ENCODE measurements around the gene TMEM18.

Gene TMEM18

DNA sequence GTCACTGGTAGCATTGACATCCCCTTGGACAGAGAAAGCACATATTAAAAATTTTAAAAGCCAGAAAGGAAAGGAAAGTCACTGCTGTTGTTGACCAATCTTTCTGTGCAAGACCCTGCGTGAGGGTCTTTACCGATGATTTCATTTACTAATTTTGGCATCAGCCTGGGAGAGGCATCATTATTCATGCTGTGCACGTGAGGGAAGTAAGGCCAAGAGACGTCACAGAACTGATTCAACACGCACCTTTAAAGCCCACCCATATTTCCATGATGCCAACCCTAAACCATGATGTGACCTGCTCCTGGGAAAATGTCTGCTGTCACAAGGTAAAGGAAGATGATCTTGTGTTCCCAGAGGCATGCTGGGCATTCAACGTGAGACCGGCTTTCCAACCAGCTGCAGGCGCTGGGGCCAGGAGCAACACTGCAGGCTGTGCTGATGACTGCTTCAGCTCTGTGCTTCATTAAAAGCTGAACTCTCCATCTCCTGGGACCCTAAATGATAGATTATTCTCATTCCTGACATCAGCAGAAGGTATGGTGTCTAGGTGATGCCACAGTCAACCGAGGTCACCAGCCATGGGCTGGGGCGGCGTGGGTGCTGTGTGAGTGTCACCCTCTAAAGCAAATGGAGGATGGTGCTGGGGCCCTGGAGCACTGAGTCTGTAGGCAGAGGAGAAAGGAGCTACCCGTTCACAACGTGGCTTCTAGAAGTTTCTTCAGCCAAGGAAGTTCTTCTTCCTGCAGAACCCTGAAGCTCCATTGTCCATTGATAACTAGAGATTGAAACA lies 53.9 kb downstream of the TMEM18 start:
- in situ Hi-C loops (cut with MboI; ENCODE audit: low sequenced_read_pairs): no loop called here

DNA sequence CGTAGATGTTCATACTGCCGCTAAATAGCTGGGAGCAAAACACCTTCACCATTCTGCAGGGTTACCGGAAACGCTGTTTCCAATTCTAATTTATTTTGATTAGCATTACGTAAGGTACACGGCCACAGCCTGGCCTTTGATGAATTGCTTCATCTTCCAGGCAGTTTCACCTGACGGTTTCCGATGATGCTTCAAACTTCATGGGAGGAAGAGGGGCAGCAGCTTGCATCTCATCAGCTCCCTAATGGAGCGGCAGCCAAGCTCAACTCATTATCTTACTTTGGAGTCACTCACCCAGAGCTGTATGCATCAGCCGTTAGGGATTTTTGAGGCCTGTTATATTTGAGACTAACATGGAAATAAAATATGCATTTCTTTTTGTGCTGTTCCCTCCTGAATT lies 54.8 kb downstream of the TMEM18 start:
- in situ Hi-C loops (cut with MboI; ENCODE audit: low sequenced_read_pairs): no loop called here

DNA sequence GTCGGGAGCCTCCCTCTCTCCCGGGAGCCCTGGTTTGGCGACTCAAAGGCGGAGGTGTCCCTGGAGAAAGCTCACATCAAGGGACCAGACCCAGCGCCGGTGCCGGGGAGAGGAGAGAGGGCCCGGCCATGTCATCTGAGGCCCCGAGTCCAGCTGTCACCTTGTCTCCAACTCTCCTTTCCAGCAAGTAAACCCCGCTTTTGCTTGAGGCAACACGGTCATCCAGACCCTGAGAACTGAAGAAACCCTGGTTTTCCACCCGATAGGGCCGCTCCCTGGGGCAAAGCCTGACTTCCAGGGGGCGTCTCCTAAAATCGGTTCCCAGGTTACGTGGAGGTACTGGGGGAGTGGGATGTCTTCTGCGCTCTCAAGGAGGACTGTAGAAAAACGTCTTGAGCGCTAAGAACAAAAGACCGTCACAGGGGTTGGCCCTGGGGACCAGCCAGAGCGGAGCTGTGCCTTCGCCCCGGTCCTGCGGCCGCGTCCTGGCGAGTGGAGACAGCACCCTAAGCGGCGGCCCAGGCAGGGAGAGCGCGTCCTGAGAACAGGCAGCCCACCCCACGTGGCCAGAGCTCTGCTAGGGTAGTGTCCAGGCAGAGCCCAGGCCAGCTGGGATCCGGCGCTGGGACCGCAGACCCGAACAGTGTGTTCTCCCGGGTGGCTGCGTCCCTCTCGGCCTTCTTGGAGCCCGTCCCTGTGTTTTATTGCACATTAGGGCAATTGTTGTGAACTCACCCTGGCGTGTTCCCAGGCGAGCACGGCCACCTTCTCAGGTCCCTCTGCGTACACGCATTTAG lies 55.7 kb downstream of the TMEM18 start:
- in situ Hi-C loops (cut with MboI; ENCODE audit: low sequenced_read_pairs): no loop called here

GRCh38 chr2:620471-621302 lies 56.5 kb downstream of the TMEM18 start:
- in situ Hi-C loops (cut with MboI; ENCODE audit: low sequenced_read_pairs): no loop called here

DNA sequence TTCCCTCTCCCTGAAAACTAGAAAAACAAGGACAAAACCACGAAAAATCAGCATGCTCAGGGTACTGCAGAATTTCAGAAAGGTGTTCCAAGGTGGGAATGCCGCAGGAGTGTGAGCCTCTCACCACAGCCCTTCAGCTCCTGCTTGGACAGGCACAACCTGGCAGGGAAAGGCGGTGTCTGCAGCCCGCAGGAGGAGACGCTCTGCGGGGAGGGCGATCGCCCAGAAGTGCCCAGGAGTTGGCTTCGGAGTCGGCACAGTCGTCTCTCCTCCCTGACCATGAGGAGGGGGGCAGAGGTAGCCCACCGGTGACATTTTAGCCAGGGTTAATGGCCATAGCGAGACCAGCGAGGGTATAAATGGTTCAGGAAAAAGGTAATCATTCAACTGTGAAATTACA lies 57.2 kb downstream of the TMEM18 start:
- in situ Hi-C loops (cut with MboI; ENCODE audit: low sequenced_read_pairs): no loop called here

DNA sequence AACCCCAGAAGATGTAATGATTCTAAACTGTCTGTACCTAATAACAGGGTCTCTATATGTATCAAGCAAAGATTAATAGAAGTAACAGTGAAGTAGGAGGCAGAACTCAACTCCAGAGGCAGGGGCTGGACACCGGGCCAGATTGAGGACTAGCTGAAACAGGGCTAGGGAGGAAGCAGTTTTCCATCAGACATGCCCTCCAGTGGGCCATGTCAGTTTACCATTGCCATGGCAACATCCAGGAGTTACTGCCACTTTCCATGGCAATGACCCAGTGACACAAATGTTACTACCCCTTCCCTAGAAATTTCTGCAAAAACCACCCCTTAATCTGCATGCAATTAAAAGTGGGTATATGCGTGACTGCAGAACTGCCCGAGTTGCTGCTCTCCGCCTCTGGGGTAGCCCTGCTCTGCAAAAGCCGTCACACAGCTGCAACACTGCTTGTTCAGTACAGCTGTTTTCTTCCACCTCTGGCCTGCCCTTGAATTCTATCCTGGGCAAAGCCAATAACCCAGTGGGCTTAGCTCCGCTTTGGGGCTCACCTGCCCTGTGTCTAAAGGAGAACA lies 58.7 kb downstream of the TMEM18 start:
- in situ Hi-C loops (cut with MboI; ENCODE audit: low sequenced_read_pairs): no loop called here

- in situ Hi-C loops (cut with MboI; ENCODE audit: low sequenced_read_pairs): no loop called here
Observed at GRCh38 chr2:618005-618404, 59.2 kb downstream of the TMEM18 start.
